Muscle of leg (tissue), 11 donors: ENCODE data around the gene PBX1. TPM values are rescaled to one million over a fixed set of nuclear protein-coding genes. Genes with fewer than 3 reads are reported as not detected.

Experiments used
- DNase-seq: peaks from one replicate; pipeline ENCODE4 v3.0.0; 2013
- H3K27ac ChIP-seq: one replicate; pipeline ENCODE4 v1.5.1; 2013; ENCODE audit warnings: mild to moderate bottlenecking, low read length, control low read depth
- H3K27me3 ChIP-seq: one replicate; pipeline ENCODE4 v1.6.1; 2013; ENCODE audit warnings: low read length; ENCODE audit not compliant: control insufficient read depth, insufficient read depth
- H3K36me3 ChIP-seq: one replicate; pipeline ENCODE4 v1.6.1; 2013; ENCODE audit warnings: low read length; ENCODE audit not compliant: control insufficient read depth, insufficient read depth
- H3K4me1 ChIP-seq: one replicate; pipeline ENCODE4 v1.6.1; 2013; ENCODE audit warnings: low read length; ENCODE audit not compliant: control insufficient read depth, insufficient read depth
- H3K4me3 ChIP-seq: one replicate; pipeline ENCODE4 v1.5.1; 2013; ENCODE audit warnings: low read length, control low read depth
- H3K9me3 ChIP-seq: replicated peaks from 2 replicates; pipeline ENCODE4 v1.6.1; 2013; ENCODE audit warnings: low read depth, low read length; ENCODE audit not compliant: control insufficient read depth
- WGBS: methylation state at CpG from one replicate; pipeline ENCODE4 v1.1.5; 2013; ENCODE audit warnings: missing lambda C conversion rate; ENCODE audit not compliant: insufficient coverage; 5-methylcytosine and 5-hydroxymethylcytosine counted together
- polyA plus RNA-seq, 8 donors: library from polyadenylated mRNA; unstranded; fragments of 120-200 nt; gene quantifications; one replicate each; pipeline versions ENCODE4 v1.2.1 to v1.2.3, GENCODE V29; 2013; ENCODE audit warnings: inconsistent platforms in 1 of 8, low replicate concordance in 1 of 8; ENCODE audit not compliant: insufficient read length in 8 of 8, insufficient read depth in 1 of 8
- total RNA-seq: library from RNA; stranded (reverse); fragments of 120-200 nt; gene quantifications from one replicate; pipeline ENCODE4 v1.2.4, GENCODE V29; 2013

PBX1 gene
- total and polyA plus RNA-seq, 9 donors, result 42.6 to 66.9 (median 53.2) TPM

DNA sequence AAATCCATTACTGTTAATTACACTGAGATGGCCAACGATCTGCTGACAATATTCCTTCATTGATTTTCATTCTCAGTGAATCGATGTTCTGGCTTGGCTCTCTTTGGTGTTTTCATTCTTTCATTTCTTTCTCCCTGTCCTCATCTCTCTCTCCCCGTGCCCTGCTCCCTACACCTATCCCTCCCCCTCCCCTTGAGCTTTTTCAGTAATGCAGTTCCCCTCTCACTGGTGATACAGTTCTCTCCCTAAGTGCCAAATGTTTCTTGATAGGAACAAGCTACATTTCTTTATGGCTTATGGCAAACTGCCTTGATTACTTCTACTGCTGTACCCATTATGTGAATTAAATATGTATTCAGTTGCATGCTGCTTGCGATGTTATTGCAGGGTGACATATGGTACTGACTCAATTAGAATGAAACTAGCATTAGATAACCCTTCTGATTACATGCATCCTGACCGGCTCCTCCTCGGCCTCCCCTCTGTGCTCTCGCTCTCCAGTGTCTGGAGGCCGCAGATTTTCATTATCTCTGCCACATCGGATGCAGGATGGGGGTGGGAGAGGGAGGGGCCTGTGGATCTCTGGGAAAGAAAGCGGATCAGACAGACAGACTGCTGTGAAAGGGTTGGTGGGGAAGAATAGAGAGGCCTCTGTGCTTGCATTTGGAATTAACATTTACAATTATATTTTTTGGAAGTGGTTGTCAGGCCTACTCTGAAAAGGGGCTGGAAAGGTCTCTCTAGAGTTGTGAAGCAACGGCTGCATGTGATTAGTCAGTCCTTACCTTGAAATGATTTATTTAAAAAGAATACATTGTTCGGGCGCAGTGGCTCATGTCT, 130.9 kb downstream of the PBX1 start:
- no peak overlapping the region for H3K4me3 ChIP-seq
- H3K9me3 ChIP-seq, result no peaks in the 10 kb centered on the region
- peaks cover 2% of the 10 kb centered on the region for H3K4me1 ChIP-seq
- no peaks in the 10 kb centered on the region for H3K27me3 ChIP-seq
- peaks cover 4% of the 10 kb centered on the region for H3K36me3 ChIP-seq
- no peak for DNase-seq
- WGBS, result 75% methylated on average over 3 of the region's 13 CpGs
- no peak overlapping the region for H3K27ac ChIP-seq

DNA sequence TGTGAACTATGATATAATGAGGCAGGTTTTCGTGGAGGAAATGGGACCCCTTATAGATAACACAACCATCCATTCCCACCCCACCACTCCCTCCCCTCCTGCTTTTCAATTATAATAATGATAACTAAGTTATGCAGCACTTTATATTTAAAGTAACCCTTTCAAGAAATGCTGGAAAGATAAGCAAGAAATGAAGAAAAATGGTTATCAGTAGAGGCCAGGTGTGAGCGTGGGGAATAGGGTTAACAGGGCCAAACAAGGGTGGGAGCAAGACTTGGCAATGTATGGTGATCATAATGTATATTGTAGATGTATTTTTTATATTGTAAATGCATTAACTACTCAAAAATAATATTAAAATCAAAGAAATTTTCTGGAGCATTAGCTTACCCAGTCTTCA, 133.4 kb downstream of the PBX1 start:
- Histone ChIP-seq H3K4me1 (peaks cover 2% of the 10 kb centered on the region), H3K4me3 (no peak overlapping the region), H3K27ac (no peak overlapping the region), H3K36me3 (peaks cover 2% of the 10 kb centered on the region), H3K27me3 (no peaks in the 10 kb centered on the region), H3K9me3 (no peaks in the 10 kb centered on the region)
- no peak for DNase-seq
- 100% methylated on average over 1 of the region's 2 CpGs for WGBS

DNA sequence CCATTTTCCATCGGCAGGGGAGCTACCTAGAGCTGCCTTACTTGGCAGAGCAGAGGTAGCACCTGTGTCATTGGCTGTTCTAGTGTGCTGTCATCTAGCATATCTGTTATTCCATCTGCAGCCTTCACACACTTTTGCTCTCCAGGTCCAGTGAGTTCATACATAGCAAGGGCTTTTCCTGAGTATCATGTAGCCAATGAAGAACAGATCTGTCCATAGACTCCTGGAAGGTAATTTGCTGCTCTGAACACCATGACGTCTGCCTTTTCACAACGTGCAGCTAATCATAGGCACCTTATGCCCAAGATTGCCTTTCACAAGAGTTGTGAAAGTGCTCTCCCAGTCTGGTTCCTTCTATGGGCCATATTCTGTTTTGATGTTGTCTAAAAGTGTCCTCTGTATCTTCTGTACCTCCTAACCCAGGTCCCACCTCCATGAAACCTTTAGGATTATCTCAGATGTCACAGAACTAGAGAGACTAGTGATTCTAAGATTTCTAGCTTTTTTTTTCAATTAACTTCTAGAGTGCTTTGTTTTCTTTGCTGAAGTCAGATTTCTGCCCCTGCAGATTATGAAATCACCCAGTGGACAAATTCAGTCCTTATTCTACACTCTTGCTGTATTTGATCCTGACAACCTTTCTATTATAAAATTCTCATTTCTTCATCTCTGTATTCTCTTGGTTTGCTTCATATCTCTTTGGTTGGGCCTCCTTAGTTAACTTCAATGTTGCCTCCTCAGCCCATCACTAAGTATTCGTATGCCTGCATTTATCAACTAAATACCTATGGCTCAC, 134.8 kb downstream of the PBX1 start:
- no peaks in the 10 kb centered on the region for H3K9me3 ChIP-seq
- H3K27ac ChIP-seq, result no peak overlapping the region
- peaks cover 2% of the 10 kb centered on the region for H3K36me3 ChIP-seq
- H3K27me3 ChIP-seq, result no peaks in the 10 kb centered on the region
- DNase-seq, result no peak
- WGBS, result 67% methylated on average over 1 of the region's 4 CpGs
- no peak overlapping the region for H3K4me3 ChIP-seq
- peaks cover 2% of the 10 kb centered on the region for H3K4me1 ChIP-seq

DNA sequence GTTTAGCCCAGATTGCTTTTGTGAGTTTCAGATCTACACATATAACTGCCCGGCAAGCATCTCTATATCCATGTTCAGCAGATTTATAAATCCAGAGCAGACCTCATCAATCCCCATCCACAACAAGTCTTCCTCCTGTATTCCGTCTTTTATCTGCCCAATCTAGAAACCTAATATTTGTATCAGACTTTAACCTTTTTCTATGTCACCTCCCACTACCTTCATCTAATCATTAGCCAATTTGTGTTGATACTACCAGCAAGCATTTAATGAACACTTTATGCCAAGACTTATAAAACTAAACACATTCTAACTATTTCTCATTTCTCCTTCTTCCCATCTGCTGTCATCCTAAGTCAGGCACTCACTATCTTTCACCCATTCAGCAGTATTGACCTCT, 135.5 kb downstream of the PBX1 start:
- no peak overlapping the region for H3K4me3 ChIP-seq
- 94% methylated on average over 2 of the region's 2 CpGs for WGBS
- H3K27me3 ChIP-seq, result no peaks in the 10 kb centered on the region
- no peak overlapping the region for H3K27ac ChIP-seq
- no peaks in the 10 kb centered on the region for H3K9me3 ChIP-seq
- peaks cover 2% of the 10 kb centered on the region for H3K4me1 ChIP-seq
- no peak for DNase-seq
- peaks cover 2% of the 10 kb centered on the region for H3K36me3 ChIP-seq

DNA sequence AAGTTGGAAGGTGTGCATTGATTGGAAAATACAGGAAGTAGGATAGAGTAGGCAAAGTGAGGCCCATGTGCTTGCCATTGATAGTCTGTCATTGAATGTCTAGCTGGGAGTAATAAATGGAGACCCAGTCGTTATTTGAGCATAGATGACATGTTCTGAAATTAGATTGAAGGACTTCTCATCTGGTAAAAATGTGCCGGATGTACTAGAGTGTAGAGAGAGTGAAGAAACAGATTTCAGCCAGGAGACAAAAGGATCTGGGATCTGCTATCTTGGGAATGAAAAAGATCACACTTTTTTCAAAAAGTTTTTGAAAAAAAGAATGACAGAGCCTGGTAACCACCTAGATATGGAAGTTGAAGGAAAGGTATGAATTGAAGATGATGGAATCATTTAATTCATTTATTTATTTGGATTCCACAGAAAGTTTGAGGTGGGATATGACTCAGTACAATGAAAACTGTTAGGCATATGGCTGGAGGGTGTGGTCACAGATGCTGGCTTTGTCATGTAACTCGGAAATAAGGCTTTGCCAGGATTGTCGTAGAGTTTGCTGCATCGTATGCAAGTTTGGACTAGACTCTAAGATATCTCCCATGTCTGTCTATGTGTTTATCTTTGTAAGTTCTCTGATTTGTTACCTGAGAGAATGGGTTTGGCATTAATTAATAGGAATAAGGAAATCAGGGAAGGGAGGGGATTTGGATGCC, 137.1 kb downstream of the PBX1 start:
- DNase-seq, result peak; percentile 40
- 94% methylated on average over 2 of the region's 5 CpGs for WGBS
- H3K9me3 ChIP-seq, result no peaks in the 10 kb centered on the region
- H3K27me3 ChIP-seq, result no peaks in the 10 kb centered on the region
- no peak overlapping the region for H3K4me3 ChIP-seq
- peaks cover 3% of the 10 kb centered on the region for H3K4me1 ChIP-seq
- peaks cover 2% of the 10 kb centered on the region for H3K36me3 ChIP-seq
- H3K27ac ChIP-seq, result no peak overlapping the region

DNA sequence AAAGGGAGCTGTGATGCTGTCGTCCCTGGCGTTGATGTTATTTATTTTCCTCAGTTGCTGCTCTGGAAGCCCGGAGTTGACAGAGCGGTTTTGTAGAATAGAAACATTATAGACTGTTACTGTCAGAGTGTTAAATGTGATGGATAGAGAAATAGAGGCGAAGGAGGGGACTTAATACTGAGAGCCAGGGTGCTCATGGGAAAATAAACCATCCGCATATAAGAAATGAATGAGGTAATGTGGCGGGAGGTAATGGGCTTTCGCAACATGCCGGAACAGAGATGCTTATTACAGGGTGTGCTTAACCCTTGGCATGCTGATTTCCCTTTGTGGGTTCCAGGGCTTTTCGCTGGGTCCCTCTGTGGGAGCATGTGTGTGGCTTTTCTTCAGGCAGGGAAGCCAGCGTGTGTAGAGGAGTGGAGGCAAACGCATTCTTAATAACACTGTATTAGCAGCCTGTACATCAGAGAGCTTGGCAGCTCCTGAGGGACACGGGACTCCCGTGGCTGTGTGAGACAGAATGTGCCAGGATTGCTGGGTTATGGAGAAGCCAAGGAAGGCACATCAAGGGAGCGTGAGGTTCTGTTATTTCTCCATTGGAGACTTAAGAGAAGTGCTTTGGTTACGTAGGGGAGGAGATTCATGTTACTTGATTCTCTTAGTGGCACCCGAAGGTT, 141.0 kb downstream of the PBX1 start:
- 67% methylated on average over 12 of the region's 17 CpGs for WGBS
- H3K4me3 ChIP-seq, result no peak overlapping the region
- H3K9me3 ChIP-seq, result no peaks in the 10 kb centered on the region
- H3K36me3 ChIP-seq, result no peaks in the 10 kb centered on the region
- no peak overlapping the region for H3K27ac ChIP-seq
- no peaks in the 10 kb centered on the region for H3K27me3 ChIP-seq
- peaks cover 3% of the 10 kb centered on the region for H3K4me1 ChIP-seq
- DNase-seq, result no peak

DNA sequence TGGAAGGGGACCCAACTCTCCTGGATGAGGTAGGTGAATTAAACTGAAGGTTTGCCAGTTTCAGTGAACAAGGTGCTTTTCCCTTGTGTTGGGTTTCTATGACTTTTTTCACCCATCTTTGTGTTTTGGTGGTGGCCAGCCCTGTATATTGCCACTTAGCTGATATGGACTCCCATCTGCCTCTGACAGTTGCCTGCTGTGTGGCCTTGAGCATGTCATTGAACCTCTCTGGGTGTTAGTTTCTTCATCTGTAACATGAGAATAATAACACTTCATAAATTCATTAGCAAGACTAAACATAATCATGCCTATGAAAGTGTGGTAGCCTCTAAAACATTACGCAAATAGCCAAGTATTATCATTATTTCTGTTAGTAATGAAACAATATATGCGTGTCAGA, 141.7 kb downstream of the PBX1 start:
- peaks cover 3% of the 10 kb centered on the region for H3K4me1 ChIP-seq
- no peaks in the 10 kb centered on the region for H3K9me3 ChIP-seq
- H3K4me3 ChIP-seq, result no peak overlapping the region
- no peaks in the 10 kb centered on the region for H3K36me3 ChIP-seq
- no peak overlapping the region for H3K27ac ChIP-seq
- no CpG with 5 or more reads among the region's 2 CpGs for WGBS
- no peak for DNase-seq
- H3K27me3 ChIP-seq, result no peaks in the 10 kb centered on the region

DNA sequence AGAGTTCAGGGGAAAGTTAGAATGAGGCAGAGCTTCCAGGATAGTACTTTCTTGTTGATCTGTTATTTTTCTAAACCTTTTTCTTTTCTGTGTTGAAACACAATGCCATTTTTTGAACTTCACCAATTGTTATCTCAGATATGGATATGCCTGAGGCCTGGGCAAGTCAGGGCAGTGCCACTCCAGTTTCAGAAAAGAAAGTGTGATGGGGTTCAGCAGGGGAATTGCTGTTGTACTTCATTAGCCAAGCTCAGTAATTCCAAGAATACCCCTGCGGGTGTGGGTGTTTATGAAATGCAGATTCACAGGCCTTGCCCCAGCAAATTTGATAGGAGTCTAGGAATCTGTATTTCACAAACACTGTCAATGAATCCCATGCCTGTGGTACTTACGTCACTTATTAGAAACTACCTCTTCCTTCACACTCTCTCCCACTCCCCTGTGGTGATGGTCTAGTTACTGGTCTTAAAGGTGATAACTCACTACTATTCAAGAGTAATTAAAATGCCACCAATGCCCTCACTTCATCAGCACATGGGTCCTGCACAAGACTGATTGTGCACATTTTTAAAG, 142.3 kb downstream of the PBX1 start:
- Histone ChIP-seq H3K4me1 (peaks cover 3% of the 10 kb centered on the region), H3K9me3 (no peaks in the 10 kb centered on the region), H3K4me3 (no peak overlapping the region), H3K27me3 (no peaks in the 10 kb centered on the region), H3K27ac (no peak overlapping the region), H3K36me3 (no peaks in the 10 kb centered on the region)
- no peak for DNase-seq
- no CpG with 5 or more reads among the region's 2 CpGs for WGBS

DNA sequence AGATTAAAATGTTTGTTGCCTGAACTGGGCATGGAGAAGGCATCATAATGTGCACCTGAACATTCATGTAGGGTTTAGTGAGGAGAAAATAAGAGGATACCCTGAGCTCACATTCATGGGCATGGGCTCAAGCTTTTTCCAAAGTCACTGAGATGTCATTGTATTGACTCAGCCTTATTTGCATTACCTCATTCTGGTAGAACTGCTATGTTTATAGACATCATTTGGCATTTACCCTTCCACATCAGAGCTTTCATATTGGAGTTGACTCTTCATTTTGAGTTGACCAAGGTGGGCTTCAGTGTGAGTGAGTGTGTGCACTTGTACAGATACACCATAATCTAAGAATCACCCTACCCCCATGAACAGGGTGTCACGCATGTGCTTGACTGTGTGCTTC, 143.2 kb downstream of the PBX1 start:
- no peak overlapping the region for H3K27ac ChIP-seq
- H3K27me3 ChIP-seq, result no peaks in the 10 kb centered on the region
- no peak overlapping the region for H3K4me3 ChIP-seq
- DNase-seq, result no peak
- H3K9me3 ChIP-seq, result no peaks in the 10 kb centered on the region
- peaks cover 8% of the 10 kb centered on the region for H3K4me1 ChIP-seq
- H3K36me3 ChIP-seq, result no peaks in the 10 kb centered on the region
- no CpG with 5 or more reads among the region's 1 CpG for WGBS
